Activated T-helper 1 cell treated with anti-CD3 and anti-CD28 coated beads, Interleukin-2, amount 50 U/mL, for 16 hours (primary cell): ENCODE results near the gene SF3A2.

ENCODE experiments used
- DNase-seq, 2 donors: peaks; one replicate each; pipeline ENCODE4 v3.0.0-alpha.2; 2020; ENCODE audit warnings: low read depth in 1 of 2, low spot score in 1 of 2

The SF3A2 gene

DNA sequence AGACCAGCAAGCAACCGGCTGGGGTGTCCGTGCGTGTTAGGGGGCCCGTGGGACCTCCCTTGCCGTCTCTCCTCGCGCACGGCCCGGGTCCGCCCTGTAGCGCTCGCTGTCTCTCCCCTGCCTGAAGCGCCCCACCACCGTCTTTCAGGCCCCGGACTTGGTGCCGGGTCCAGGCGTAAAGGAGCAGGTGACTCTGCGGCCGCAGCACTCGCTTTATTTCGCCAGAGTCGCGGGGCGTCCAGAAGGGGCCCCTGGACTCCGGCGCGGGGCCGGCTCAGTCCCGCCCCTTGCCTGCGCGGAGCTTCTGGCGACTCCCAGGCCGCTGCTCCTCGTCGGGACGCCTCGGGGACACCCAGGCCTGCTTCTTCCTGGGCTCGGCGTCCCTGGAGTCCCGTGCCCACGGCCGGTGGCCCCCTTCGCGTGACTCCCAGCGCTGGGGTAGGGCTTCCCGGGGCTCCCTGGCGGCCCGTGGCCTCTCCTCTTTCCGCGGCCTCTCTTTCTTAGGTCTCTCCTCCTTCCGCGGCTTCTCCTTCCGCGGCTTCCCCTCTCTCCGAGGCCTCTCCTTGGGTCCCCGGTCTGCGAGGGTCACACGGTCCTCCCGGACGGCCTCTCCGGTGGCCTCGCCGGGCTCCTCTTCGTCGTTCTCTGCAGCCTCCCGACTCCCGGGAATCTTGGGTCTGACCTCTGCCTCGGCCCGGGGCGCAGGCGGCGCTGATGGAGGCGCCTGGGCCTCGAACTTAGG, 15.6 kb downstream of the SF3A2 start:
- no peak for DNase-seq

DNA sequence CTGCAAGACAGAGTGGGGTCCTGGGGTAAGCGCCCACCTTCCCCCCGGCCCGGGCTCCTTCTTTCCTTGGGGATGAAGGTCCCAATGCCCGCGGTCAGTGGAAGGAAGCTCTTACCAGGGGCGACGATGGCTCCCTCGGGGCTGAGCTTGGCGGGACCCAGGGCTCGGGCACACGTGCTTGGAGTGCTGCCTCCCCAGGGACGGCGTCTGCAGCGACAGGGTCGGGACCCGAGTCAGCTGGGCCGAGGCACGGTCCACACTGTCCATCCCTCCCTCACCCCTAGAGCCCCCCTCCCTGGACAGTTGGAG, 16.1 kb downstream of the SF3A2 start:
- no peak for DNase-seq

DNA sequence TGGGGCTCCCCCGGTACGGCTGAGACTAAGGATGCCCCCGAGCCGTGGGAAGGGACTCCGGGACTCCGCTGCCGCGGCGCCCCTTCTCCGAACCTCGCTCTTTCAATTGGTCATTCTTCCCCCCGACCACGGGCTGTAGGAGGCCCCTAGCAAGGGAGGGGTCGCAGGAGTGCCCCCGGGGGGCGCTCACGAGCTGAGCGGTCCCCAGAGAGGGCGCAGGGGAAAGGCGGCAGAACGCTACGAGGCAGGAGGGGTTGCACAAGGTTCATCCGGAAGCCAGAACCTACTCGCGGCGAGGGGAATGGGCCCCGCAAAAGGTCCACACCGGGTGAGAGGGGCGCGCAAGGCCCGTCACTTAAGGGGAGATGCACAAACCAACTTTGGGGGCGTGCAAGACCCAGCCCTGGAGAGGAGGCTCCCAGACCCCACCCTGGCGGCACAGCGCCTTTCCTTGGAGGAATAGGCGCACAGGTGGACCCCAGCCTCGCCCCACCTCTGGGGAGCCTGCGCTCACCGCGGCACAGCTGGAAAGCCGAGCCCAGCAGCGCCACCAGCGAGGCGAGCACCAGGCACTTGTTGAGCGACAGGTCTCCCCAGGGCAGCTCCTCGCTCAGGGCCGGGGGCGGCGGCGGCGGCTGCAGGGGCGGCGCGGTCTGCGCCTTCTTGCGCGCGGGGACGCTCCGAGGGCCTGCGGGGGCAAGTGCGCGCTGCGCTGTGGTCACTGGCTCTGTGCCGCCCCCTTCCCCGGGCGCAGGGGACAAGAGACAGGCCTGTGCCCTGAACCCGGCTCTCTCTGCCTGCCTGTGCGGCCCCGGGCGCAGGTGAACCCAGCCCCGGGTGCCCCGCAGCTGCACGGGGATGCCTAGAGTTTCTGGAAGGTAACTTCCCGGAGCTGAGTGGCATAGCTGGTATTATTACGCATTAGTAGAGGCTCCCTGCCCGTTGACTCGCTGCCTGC, 16.8 kb downstream of the SF3A2 start:
- DNase-seq, result no peak

DNA sequence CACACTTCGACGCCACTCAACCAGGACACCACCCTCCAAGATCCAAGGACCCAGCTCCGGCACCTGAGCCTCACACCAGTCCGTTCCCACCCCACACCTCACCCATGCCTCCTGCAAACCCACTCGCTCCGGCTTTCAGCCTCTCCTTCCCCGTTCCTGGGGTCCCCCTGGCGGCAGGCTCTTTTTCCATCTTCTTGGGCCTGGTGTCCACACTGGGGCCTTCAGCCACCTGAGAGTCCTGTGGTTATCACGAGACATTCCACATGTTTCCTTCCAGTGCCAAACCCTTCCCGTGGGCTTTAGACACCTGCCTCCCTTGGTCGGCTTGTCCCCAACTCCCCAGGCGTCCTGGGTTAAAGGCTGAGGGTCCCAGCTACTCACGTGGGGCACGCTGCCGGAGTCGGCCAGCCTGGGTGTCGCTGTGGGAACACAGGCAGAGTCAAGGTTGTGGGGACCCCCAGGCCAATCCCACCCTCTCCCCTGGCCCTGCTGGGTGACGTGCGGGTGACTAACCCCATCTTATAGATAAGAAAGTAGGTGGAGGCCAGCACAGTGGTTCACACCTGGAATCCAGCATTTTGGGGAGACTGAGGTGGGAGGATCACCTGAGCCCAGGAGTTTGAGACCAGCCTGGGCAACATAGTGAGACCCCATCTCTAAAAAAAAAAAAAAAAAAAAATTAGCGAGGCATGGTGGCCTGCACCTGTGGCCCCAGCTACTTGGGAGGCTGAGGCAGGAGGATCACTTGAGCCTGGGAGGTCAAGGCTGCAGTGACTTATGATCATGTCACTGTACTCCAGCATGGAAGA, 17.6 kb downstream of the SF3A2 start:
- DNase-seq, result no peak

DNA sequence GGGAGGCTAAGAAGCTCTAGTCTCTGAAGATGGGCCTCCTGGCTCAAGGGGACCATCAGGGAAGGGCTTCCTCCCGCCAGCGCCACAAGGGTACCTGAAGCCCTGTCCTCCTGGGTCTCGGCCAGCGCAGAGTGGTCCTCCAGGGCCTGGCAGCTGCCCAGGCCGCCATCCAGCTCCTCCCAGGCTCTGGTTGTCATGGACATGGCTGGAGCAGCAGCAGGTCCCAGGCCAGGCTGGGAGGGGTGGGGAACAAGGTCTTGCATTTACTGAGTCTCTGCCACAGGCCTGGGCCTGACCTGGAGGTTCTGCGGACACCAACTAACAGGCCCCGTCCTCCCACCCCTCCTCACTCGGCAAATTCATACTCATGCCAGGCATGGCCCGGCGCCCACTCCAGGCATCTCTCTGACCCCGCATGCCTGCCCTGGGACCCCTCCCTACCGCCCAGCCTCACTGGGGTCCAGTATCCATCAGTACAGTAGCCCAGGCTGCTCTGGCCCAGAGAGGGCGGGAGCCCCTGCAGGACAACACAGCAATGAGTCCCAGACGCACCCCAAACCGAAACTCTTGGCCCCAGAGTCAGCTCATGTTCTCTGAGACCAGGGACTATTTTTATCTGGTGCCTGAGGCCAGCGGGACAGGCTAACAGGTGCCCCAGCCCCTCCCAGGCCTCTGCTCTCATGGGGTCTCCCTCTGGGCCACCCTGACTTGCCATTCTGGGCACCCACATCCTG, 18.7 kb downstream of the SF3A2 start:
- DNase-seq, result no peak

DNA sequence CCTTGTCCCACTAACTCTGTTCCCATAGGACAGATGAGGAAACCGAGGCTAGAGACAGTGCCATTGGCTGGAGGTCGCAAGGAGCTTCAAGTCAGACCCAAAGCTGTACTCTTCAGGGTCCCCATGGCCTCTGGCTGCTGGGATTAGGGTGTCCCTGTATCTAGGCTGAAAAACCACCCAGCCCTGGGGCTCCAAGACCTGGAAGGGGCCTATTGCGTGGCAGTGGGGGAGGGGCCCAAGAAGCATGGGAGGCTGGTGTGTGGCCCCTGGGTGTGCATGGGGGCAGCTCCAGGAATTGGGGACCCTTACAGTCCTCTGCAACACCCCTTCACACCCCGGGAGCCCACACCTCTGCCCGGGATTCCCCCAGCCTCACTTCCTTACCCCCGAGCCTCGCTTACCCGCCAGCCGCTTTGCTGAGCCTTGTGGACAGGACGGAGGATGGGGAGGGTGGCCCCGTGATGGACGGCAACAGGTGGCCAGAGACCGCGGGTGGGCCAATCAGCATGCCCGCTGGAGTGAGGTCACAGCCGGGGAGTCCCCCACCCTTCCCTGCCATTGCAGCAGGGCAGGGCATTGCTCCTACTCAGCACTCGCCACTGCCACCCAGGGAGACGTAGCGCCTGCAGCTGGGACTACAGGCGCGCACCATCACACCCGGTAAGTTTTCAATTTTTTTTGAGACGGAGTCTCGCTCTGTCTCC, 19.5 kb downstream of the SF3A2 start, which contains the start of gene JSRP1:
Gene JSRP1 (minus strand): TSS at position 436 of the 704 bp plus-strand sequence. CDS start 1,103 bp downstream, outside the sequence.
- DNase-seq, result no peak

DNA sequence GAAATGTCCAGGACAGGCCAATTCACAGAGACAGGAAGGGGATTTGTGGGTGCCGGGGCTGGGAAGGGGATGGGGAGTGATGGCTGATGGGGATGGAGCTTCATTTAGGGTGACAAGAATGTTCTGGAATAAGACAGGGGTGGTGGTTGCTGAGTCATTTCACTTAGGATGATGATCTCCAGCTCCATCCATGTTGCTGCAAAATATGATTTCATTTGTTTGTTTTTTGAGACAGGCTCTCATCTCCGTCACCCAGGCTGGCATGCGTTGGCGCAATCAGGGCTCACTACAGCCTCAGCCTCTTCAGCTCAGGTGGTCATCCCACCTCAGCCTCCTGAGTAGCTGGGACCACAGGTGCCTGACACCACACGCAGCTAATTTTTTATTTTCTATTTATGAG, 22.7 kb downstream of the SF3A2 start:
- no peak for DNase-seq

DNA sequence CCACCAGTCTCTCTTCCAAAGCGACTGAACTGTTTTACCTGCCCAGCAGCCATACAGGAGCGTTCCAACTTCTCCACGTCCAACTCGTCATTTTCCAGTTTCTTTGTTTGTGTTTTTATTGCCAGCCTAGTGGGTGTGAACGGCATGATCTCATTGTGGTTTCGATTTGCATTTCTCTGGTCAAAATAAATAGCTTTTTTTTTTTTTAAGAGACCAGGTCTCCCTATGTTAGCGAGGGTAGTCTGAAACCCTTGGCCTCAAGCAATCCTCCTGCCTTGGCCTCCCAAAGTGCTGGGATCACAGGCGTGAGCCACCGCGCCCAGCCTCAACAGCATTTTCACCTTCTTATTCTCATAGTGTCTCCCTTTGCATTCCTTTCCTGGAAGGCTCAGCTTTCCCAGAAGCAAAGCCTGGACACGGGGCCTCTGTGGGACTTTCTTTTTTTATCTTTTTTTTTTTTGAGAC, 23.7 kb downstream of the SF3A2 start:
- no peak for DNase-seq

DNA sequence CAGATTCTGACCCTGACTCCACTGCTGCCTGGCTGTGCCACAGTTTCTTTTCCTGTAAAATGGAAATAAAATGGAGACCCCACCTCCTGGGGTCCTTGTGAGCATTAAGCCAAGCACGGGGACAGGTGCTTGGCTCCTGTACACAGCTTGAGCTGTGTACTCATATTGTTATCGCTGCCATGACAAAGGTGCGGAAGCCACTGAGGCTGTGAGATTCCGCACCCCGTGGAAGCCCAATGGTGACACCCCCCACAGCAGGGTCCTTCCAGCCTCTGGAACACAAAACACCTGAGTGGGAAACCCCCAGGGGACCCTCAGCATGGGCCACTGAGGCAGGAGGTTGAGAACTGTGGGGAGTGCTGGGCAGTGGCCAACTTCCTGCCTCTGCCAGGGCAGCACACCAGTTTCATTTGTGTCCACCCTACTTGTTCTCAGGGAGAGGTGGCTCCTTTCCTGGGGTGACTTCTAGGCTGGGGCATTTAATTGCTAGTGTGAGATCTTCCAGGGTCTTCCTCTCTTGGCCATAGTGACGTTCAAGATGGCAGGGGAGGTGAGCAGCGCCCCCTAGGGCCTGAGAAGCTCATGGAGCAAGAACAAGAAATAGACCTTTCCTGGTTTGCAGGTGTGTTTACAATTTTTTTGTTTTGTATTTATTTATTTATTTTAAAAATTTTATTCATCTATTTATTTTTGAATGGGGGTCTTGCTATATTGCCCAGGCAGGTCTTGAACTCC, 25.0 kb downstream of the SF3A2 start:
- DNase-seq, result no peak

DNA sequence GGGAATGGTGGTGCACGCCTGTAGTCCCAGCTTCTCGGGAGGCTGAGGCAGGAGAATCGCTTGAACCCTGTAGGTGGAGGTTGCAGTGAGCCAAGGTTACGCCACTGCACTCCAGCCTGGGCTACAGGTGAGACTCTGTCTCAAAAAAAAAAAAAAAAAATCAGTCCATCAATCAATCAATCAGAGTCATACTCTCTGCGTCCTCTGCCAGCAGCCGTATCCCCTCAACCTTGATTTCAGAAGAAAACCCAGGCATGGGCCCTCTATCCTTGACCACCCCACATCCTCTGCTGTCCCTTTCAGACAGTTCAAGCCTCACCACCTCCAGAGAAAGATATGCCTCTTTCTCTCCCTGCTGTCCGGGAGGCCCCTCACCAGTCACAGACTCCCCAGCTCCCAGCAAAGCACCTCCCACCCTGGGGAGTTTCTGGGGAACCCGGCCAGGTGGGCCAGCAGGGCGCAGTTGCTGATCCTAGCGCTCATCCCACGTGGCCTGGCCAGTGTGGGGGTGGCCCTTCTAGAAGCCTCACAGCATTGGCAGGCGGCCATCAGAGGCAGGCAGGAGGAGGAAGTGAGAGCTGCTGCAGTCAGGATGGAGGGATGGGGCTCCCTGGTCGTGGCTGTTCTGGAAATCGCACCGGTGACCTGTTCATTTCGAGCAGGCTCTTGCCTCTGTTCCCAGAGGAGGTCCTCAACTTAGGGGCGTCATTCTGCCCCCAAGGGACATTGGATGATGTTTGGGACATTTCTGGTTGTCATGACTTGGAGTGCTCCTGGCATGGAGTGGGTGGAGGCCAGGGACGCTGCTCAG, 29.8 kb downstream of the SF3A2 start:
- DNase-seq, result no peak

DNA sequence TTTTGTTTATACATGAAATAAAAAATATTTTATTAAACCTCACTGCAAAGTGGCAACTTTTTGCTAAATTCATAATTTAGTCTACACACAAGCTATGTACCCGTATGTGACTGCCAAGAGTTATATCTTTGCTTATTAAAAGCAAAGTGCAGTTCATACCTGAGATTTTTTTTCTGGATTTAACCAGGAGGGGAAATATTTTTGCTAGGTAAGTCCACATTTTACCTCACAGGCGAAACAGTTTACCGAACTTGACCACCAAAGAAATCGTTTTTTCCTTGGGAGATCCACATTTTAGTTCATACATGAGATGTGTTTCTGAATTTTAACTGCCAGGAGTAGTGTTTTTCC, 31.8 kb downstream of the SF3A2 start:
- no peak for DNase-seq

DNA sequence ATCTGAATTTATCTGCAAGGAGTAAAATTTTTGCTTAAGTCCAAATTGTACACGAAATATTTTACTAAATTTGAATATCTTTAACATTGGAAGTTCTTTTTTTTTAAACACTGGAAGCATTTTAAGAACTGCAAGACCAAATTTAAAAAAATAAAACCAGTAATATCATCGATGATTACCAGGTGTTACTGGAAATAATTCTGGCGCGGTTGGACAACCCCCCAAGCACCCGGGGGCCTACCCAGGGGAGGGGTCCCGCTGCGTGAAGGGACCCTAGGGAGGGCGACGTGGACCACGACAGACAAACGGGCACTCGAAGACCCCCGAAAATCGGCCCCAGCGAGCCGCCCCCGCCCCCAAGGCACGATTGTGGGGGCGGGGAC, 32.2 kb downstream of the SF3A2 start:
- DNase-seq, result no peak

DNA sequence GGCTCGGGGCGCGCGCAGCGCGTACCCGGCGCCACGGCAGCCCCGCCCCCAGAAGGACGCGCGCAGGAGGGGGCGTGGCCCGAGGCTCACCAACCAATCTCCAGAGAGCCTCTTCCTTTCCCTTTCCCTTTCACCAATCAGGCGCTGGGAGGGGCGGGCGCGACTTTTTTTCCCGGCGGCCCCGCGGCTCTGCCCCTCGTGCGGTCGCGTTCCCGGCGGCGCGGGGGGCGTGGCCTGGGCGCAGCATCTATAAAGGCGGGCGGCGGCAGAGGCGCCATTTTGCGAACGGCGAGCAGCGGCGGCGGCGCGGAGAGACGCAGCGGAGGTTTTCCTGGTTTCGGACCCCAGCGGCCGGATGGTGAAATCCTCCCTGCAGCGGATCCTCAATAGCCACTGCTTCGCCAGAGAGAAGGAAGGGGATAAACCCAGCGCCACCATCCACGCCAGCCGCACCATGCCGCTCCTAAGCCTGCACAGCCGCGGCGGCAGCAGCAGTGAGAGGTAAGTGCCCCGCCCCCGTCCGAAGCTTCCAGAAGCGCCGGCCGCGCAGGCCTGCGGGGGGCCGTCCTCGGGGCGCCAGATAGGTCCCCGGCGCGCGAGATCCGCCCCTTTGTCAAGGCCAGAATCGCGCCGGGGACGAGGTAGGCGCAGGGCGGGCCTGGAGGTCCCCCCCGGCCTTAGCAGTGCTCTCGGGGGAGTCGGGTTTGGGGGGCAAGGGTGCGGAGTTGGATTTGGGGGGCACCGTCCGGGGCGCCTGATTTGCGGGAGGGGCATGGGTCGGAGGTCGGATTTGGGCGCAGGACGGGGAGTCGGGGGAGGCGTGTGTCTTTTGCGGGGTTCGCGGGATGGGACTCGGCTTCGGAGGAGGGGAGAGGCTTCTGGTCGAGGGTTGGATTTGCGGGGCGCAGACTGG, 32.9 kb downstream of the SF3A2 start:
- peak; percentile 99 for DNase-seq

DNA sequence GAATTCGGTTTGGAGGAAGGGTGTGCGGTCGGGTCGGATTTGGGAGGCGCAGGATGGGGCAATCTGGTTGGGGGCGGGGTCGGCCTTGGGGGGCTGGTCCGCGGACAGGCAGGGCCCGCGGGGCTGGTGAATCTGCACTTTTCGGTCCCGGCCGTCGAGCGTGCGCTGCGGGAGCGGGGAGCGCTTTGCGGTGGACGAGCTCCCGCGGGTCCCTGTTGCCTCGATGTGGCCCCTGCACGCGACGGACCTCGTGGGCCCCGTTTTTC, 33.5 kb downstream of the SF3A2 start:
- no peak for DNase-seq

DNA sequence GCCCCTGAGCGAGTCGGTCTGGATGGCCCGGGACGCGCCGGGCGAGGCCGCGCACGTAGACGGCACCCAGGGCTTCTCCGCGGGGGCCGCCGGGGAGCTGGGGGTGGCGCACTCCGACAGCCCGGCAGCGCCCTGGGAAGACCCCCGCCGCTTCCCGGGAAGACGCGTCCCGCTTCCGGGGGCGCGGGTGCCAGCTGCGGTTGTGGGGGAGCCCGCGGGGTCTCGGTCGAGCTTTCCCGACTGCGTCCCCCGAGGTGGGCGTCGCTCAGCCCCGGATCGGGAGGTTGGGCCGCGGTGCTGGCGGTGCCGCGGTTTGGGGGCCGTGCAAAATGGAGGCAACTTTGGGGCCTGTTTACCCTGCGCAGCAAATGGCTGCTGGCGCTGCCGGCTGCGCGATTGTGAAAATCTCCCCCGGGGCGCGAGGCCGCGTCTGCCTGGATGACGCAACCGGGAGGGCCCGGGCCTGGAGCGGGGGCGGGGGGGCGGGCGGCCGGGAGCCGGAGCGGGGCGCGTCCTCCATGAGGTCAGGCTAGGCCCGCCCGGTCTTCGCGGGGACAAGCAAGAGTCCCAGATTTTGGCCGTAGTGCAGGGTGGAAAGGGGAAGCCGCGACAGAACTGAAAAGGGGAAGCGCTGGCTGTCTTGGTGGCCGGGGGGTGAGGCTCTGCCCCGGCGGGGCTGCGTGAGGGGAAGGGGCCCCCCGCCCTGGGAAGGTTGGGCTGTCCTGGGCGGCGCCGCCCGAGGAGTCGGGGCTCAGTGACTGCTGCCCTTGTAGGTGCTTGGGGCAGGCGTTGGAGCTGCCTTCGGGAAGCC, 34.0 kb downstream of the SF3A2 start:
- DNase-seq, result peak in 1 of 2 donors; percentile 67

DNA sequence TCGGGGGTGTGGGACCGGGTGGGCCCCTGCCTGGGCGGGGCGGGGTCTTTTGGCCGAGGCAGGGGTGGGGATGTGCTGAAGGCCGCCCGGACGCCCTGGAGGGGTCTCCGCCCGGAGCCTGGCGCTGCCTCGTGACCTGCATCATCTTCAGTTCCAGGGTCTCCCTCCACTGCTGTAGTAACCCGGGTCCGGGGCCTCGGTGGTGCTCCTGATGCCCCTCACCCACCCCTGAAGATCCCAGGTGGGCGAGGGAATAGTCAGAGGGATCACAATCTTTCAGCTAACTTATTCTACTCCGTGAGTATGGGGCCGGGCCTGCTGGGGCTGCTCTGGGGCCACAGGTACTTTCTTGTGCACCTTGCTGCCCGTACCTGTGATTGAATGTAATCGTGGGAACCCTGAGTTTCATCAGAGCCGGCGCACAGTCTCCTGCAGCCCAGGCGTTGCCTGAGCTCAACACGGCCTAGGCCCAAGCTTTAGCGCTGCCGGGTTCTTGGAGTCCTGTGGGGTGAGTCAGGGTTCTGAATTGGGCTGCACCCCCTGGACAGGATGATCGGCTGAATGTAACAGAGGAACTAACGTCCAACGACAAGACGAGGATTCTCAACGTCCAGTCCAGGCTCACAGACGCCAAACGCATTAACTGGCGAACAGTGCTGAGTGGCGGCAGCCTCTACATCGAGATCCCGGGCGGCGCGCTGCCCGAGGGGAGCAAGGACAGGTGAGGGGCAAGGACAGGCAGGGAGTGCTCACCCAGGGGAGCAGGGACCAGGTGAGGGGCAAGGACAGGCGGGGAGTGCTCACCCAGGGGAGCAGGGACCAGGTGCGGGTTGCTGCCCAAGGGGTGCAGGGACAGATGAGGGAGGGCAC, 34.8 kb downstream of the SF3A2 start:
- no peak for DNase-seq
